ENCODE measurements around the gene TMEM129.

The TMEM129 gene

GRCh38 chr4:1684506-1685234, 36.5 kb downstream of the TMEM129 start:
- peak overlapping the region; percentile 65 for H3K4me3 ChIP-seq (ENCODE audit: low read depth, low read length)
- TF ChIP-seq CTCF (IDR thresholded peaks at IDR 0.05; ENCODE audit: control insufficient read depth, extremely low read depth, insufficient read depth) = no peak
- DNase-seq (ENCODE audit: low read depth) = no peak

- DNase-seq (ENCODE audit: low read depth) = no peak
- TF ChIP-seq CTCF (IDR thresholded peaks at IDR 0.05; ENCODE audit: control insufficient read depth, extremely low read depth, insufficient read depth) = no peak
- H3K4me3 ChIP-seq (ENCODE audit: low read depth, low read length) = peak within 1 kb of the TSS; percentile 65
These were observed 37.2 kb downstream of the TMEM129 start, which contains the start of gene FAM53A for GRCh38 chr4:1683736-1684505. TSS of gene FAM53A (minus strand) at chr4:1684313. CDS start at chr4:1668741, 15,572 bp downstream.

- DNase-seq (ENCODE audit: low read depth) = no peak
- H3K4me3 ChIP-seq (ENCODE audit: low read depth, low read length) = peak overlapping the region; percentile 57
- no peak for TF ChIP-seq CTCF (IDR thresholded peaks at IDR 0.05; ENCODE audit: control insufficient read depth, extremely low read depth, insufficient read depth)
These were observed 37.8 kb downstream of the TMEM129 start for GRCh38 chr4:1683261-1683735.

GRCh38 chr4:1682860-1683259, 38.3 kb downstream of the TMEM129 start:
- no peak for TF ChIP-seq CTCF (IDR thresholded peaks at IDR 0.05; ENCODE audit: control insufficient read depth, extremely low read depth, insufficient read depth)
- no peak for DNase-seq (ENCODE audit: low read depth)
- H3K4me3 ChIP-seq (ENCODE audit: low read depth, low read length) = peak overlapping the region; percentile 57

GRCh38 chr4:1678244-1678643, 42.9 kb downstream of the TMEM129 start:
- no peak for TF ChIP-seq CTCF (IDR thresholded peaks at IDR 0.05; ENCODE audit: control insufficient read depth, extremely low read depth, insufficient read depth)
- DNase-seq (ENCODE audit: low read depth) = no peak
- no peak overlapping the region for H3K4me3 ChIP-seq (ENCODE audit: low read depth, low read length)

- no peak for DNase-seq (ENCODE audit: low read depth)
These were observed 44.3 kb downstream of the TMEM129 start for GRCh38 chr4:1676605-1677525.

More at GRCh38 chr4:1676605-1677525, 44.3 kb downstream of the TMEM129 start:
- no peak overlapping the region for H3K4me3 ChIP-seq (ENCODE audit: low read depth, low read length)
- TF ChIP-seq CTCF (IDR thresholded peaks at IDR 0.05; ENCODE audit: control insufficient read depth, extremely low read depth, insufficient read depth) = no peak

All from LNCaP clone FGC (cell line).